Suprapubic skin (tissue), 4 donors: ENCODE data around the gene SPATA13. TPM values are rescaled to one million over a fixed set of nuclear protein-coding genes. Genes with fewer than 3 reads are reported as not detected.

Source experiments
- DNase-seq, 2 donors: peaks; one replicate each; pipeline ENCODE4 v3.0.0-alpha.2; 2019; ENCODE audit warnings: low spot score in 2 of 2
- H3K27ac ChIP-seq: fragments of 200-600 bp; sonication (generic); one replicate; pipeline ENCODE4 v1.5.1; 2019
- H3K27me3 ChIP-seq: fragments of 200-600 bp; sonication (generic); one replicate; pipeline ENCODE4 v1.5.1; 2019
- H3K36me3 ChIP-seq: fragments of 200-600 bp; sonication (generic); one replicate; pipeline ENCODE4 v1.5.1; 2019
- H3K4me1 ChIP-seq: fragments of 200-600 bp; sonication (generic); one replicate; pipeline ENCODE4 v1.5.1; 2019
- H3K4me3 ChIP-seq: fragments of 200-600 bp; sonication (generic); one replicate; pipeline ENCODE4 v1.5.1; 2019; ENCODE audit warnings: mild to moderate bottlenecking
- H3K9me3 ChIP-seq: fragments of 200-600 bp; sonication (generic); one replicate; pipeline ENCODE4 v1.5.1; 2019
- EP300 ChIP-seq: sonication (generic); formaldehyde crosslinking; IDR thresholded peaks from one replicate; pipeline ENCODE4 v1.6.1; 2017; ENCODE audit warnings: antibody characterized with exemption
- POLR2A ChIP-seq, 2 donors: fragments of 450-650 bp; IDR thresholded peaks; one replicate each; pipeline ENCODE4 v1.6.1; 2017; ENCODE audit warnings: antibody characterized with exemption in 2 of 2, mild to moderate bottlenecking in 2 of 2, moderate library complexity in 2 of 2
- POLR2AphosphoS5 ChIP-seq, 3 donors: sonication (generic); formaldehyde crosslinking; IDR thresholded peaks; one replicate each; pipeline ENCODE4 v1.6.1; 2017; ENCODE audit warnings: antibody characterized with exemption in 3 of 3
- WGBS: methylation state at CpG from one replicate; pipeline ENCODE4 v1.1.5; 2018; 5-methylcytosine and 5-hydroxymethylcytosine counted together
- total RNA-seq, 4 donors: library from RNA; depleted of rRNA; stranded (reverse); fragments of >200 nt; gene quantifications; one replicate each; pipeline ENCODE4 v1.1.0, GENCODE V29; 2016
- TF ChIP-seq, protein P1 (sequence below), 2 donors: fragments of 200-600 bp in 1 of 2; fragments of 450-650 bp in 1 of 2; sonication (generic) in 1 of 2; IDR thresholded peaks; one replicate each; pipeline ENCODE4 v1.5.1; 2016 to 2019; ENCODE audit warnings: antibody characterized with exemption in 2 of 2, mild to moderate bottlenecking in 1 of 2, moderate library complexity in 1 of 2

SPATA13 gene
- total RNA-seq, 4 donors from 2014 or later = 26.5 to 64.2 (median 31.6) TPM

DNA sequence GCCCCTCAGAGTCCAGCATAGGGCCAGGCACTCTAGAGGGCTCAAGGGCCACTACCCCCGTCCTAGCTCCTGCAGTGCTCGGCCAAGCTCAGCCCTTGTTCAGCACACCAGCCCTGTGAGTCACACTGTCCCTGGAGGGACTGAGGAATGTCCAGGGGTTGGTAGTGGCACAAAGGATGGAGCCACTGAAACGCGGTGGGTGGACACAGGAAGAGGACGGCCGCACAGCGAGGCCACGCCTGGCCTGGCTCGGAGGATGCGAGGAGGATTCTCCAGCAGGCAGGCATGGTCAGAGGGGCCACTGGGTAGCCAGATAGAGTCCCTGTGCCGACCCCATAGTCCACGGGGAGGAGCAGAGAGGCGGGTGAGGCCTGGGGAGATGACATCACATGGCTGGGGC is 194.6 kb downstream of the SPATA13 start:
- Histone ChIP-seq H3K27me3 (no peaks in the 10 kb centered on the region), H3K36me3 (no peaks in the 10 kb centered on the region), H3K27ac (no peak overlapping the region), H3K4me3 (no peak overlapping the region), H3K9me3 (no peaks in the 10 kb centered on the region), H3K4me1 (no peaks in the 10 kb centered on the region)
- WGBS = 89% methylated on average over 13 of the region's 13 CpGs
- no peak for DNase-seq
- TF ChIP-seq EP300 = no peak
- TF ChIP-seq POLR2AphosphoS5 (IDR thresholded peaks at IDR 0.05) = no peak
- TF ChIP-seq, protein P1, sequence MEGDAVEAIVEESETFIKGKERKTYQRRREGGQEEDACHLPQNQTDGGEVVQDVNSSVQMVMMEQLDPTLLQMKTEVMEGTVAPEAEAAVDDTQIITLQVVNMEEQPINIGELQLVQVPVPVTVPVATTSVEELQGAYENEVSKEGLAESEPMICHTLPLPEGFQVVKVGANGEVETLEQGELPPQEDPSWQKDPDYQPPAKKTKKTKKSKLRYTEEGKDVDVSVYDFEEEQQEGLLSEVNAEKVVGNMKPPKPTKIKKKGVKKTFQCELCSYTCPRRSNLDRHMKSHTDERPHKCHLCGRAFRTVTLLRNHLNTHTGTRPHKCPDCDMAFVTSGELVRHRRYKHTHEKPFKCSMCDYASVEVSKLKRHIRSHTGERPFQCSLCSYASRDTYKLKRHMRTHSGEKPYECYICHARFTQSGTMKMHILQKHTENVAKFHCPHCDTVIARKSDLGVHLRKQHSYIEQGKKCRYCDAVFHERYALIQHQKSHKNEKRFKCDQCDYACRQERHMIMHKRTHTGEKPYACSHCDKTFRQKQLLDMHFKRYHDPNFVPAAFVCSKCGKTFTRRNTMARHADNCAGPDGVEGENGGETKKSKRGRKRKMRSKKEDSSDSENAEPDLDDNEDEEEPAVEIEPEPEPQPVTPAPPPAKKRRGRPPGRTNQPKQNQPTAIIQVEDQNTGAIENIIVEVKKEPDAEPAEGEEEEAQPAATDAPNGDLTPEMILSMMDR (IDR thresholded peaks at IDR 0.05) = no peak
- no peak for TF ChIP-seq POLR2A (IDR thresholded peaks at IDR 0.05)

DNA sequence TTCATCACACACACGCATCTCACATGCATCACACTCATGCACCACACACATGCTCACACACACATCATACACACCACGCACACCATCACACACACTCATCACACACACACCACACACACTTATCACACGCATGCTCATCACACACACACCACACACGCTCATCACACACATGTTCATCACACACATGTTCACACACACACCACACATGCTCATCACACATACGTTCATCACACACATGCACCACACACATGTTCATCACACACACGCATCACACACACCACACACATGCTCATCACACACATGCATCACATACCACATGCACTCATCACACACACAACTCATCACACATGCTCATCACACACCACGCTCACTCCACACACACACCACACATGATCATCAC is 195.8 kb downstream of the SPATA13 start:
- H3K27me3 ChIP-seq = no peaks in the 10 kb centered on the region
- no peaks in the 10 kb centered on the region for H3K36me3 ChIP-seq
- no peaks in the 10 kb centered on the region for H3K4me1 ChIP-seq
- WGBS = 95% methylated on average over 7 of the region's 7 CpGs
- H3K4me3 ChIP-seq = no peak overlapping the region
- H3K27ac ChIP-seq = no peak overlapping the region
- no peak for DNase-seq
- no peaks in the 10 kb centered on the region for H3K9me3 ChIP-seq
- TF ChIP-seq, protein P1 (IDR thresholded peaks at IDR 0.05) = no peak
- TF ChIP-seq POLR2AphosphoS5 (IDR thresholded peaks at IDR 0.05) = no peak
- TF ChIP-seq POLR2A (IDR thresholded peaks at IDR 0.05) = no peak
- no peak for TF ChIP-seq EP300

Other genes with a start within 250 kb of the SPATA13 start
- gene C1QTNF9, start 148.9 kb downstream of the SPATA13 start, total RNA-seq = under 1 TPM in 2 of 4 donors, not detected in 2; 0.42 to 0.49 TPM